ENCODE results near the gene OR56A1.

DNA sequence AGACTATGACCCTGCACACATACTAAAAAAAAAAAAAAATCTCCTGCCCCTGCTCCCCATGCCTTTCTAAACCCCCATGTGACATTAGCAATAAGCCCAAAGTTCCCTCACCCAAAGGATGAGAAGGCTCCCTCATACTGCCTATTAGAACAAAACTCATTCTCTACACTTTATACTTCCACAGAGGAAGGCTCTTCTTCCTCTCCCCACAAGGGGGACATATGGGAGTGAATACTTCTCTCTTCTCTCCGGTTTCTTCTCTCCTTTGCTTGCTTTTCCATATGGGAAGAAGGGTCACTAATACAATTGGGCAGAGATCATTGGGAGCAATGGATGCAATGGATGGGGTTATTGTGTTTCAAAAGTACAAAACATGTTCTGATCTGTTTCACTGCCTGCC lies 47.1 kb downstream of the OR56A1 start:
- TF ChIP-seq, protein P1, sequence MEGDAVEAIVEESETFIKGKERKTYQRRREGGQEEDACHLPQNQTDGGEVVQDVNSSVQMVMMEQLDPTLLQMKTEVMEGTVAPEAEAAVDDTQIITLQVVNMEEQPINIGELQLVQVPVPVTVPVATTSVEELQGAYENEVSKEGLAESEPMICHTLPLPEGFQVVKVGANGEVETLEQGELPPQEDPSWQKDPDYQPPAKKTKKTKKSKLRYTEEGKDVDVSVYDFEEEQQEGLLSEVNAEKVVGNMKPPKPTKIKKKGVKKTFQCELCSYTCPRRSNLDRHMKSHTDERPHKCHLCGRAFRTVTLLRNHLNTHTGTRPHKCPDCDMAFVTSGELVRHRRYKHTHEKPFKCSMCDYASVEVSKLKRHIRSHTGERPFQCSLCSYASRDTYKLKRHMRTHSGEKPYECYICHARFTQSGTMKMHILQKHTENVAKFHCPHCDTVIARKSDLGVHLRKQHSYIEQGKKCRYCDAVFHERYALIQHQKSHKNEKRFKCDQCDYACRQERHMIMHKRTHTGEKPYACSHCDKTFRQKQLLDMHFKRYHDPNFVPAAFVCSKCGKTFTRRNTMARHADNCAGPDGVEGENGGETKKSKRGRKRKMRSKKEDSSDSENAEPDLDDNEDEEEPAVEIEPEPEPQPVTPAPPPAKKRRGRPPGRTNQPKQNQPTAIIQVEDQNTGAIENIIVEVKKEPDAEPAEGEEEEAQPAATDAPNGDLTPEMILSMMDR (IDR thresholded peaks at IDR 0.05; ENCODE audit: low read depth, low read length, poor library complexity, severe bottlenecking): no peak
- no peak for TF ChIP-seq EZH2phosphoT487 (IDR thresholded peaks at IDR 0.05; ENCODE audit: borderline replicate concordance, low read length)

Measured in DOHH2 (cell line).